ENCODE data around the gene GCGR.

- TF ChIP-seq CTCF (IDR thresholded peaks at IDR 0.05; ENCODE audit: poor library complexity, severe bottlenecking) (no peak), RAD21 (conservative IDR thresholded peaks at IDR 0.05) (no peak), EZH2 (IDR thresholded peaks at IDR 0.05; ENCODE audit: borderline replicate concordance, insufficient read depth, low read length, poor library complexity, severe bottlenecking) (no peak), EP300 (conservative IDR thresholded peaks at IDR 0.05; ENCODE audit: poor library complexity, severe bottlenecking) (no peak), POLR2AphosphoS5 (IDR thresholded peaks at IDR 0.05) (no peak)
These were observed 43.1 kb downstream of the GCGR start for GRCh38 chr17:81846743-81847689.
